DMS114 treated with DMSO at 0.1 percent for 48 hours (cell line): Measurements from ENCODE around the gene FAM3D.

Experiments used
- DNase-seq: peaks from one replicate; lab custom pipeline; 2025; ENCODE audit not compliant: unreplicated experiment; lab: John Stamatoyannopoulos, UW

FAM3D gene

GRCh38 chr3:58657571-58658141, 8.9 kb downstream of the FAM3D start:
- DNase-seq = no peak

DNA sequence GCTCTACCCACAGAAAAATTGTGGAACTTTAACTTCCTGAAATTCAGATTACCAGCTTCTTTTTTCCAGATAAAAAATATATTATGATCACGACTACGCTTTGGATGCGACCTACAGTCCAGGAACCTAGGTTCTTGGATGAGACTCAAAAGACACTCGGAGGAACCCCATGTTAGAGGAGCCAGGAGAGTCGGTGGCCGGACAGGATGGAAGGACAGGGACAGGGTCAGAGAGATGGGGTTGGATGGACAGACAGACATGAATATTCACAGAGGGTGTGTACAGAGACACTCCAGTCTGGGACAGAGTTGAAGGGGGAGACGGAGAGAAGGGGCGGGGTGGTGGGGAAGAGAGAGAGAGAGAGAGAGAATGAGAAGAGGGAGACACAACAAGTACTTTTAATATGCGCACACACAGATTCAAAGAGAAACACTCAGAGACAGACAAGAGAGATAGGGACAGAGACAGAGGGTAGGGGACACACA, 9.5 kb downstream of the FAM3D start:
- no peak for DNase-seq

DNA sequence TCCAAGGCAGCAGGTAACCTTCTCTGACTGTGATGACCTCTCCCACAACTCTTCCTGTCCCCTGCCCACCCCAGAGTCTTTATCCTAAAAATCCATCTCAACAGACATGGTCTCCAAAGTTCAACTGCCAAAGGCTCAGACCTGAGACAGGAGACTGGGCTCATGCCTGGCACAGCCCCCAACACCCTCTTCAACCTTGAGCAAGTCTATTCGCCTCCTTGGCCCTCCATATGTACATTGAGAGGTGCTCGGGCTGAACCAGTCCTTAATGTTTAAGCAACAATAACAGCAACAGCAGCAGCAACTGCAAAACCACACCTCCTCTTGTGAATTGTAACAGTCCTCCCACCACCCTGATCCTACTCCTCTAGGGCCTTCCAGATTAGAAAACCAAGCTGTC, 9.9 kb downstream of the FAM3D start:
- no peak for DNase-seq

- DNase-seq = no peak
These were observed 12.1 kb downstream of the FAM3D start for GRCh38 chr3:58654466-58654865.

GRCh38 chr3:58652624-58653023, 13.9 kb downstream of the FAM3D start:
- no peak for DNase-seq

DNA sequence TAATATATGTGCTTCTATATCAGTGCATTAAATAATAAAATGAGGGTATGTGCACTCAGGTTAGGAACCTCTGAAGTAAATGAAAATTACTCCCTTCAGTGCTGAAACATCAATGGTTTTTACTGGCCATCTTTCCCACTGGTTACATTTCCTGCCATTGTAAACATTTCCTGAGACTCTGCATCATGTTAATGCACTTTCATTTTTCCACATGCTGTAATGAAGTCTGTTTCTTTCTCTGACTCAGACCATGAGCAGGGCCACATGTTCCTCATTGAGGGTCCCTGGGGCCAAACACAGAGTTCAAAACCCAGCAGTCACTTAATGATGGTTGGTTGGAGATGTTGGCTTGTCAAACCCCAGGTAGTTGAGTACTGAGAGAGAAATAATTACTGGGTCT, 15.3 kb downstream of the FAM3D start:
- DNase-seq = no peak

GRCh38 chr3:58647381-58648141, 19.0 kb downstream of the FAM3D start:
- DNase-seq = no peak

- no peak for DNase-seq
These were observed 20.1 kb downstream of the FAM3D start for GRCh38 chr3:58646503-58646902.

GRCh38 chr3:58645726-58646125, 20.8 kb downstream of the FAM3D start:
- no peak for DNase-seq

DNA sequence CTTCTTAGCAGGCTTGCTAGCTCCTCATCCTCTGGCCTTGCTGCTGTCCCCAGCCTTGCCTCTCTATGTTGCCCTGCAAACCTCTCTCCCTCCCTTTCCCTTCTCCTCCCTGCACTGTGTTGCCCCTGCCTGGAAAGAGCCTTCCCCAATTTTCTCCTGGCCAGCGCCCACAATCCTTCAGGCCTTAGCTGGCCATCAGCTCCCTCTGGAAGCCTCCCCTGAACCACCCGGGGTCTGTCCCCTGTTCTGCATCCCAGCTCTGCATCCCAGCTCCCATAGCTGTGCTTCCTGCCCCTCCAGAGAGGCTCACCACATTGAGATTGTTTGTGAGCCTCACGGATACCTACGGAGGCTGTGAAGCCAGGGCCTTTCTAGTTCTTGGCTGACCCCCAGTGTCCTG, 23.7 kb downstream of the FAM3D start:
- no peak for DNase-seq

GRCh38 chr3:58640700-58641372, 25.7 kb downstream of the FAM3D start:
- DNase-seq = peak; percentile 55

GRCh38 chr3:58639842-58640241, 26.7 kb downstream of the FAM3D start:
- no peak for DNase-seq

- no peak for DNase-seq
These were observed 27.6 kb downstream of the FAM3D start for GRCh38 chr3:58639001-58639400.

- no peak for DNase-seq
These were observed 28.0 kb downstream of the FAM3D start for GRCh38 chr3:58638591-58638990.

DNA sequence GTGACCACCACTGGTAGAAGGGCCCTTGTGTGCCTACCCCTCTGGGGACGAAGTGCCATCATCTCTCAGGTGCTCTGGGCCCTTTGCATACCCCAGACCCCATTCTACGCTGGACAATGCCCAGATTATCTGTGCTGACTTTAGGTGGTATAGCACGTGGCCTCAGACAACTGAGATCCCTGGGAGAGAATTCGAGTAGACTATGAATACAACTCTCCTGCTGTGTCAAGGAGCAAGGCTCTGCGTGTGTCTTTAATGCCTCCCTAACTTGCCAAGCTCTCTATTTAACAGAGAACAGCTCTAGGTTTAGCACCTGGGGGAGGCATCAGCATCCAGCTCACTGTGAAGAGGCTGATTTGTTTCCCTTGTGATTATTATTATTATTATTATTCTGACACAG, 29.1 kb downstream of the FAM3D start:
- DNase-seq = no peak

- no peak for DNase-seq
These were observed 30.9 kb downstream of the FAM3D start for GRCh38 chr3:58635371-58636285.

DNA sequence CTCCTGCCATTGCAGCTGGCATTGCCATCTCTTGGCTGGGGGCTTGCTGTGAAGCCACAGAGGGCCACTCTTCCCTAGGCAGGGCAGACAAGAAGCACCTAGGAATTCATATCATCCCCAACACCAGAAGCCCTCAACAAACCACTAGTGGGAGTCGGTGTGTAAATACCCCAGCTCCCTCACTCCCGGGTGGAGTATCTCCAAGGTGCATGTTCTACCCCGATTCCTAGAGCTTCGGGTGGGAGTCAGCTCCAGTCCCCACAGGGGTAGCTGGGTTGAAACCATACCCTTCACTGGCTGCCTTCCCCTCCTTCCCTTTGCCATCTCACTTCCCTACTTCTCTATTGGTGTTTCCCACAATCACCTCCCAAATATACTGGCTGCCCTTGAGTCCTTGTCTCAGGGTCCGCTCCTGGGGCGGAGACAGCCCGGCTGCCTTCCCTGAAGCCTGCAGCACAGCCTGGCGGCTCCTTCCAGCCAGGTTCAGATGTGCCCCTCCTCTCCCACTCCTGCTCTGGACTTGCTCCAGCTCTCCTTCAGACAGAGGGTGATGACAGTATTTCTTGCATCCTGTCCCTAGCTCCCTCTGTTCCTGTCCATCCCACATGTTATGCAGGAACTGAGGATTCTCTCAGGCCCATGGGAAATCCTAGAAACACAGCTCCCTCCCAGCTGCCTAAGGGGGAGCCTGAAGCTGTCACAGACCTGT, 33.3 kb downstream of the FAM3D start:
- DNase-seq = no peak

- no peak for DNase-seq
These were observed 34.8 kb downstream of the FAM3D start for GRCh38 chr3:58631742-58632141.

GRCh38 chr3:58630710-58631092, 35.9 kb downstream of the FAM3D start:
- DNase-seq = no peak

- DNase-seq = peak; percentile 41
These were observed 36.4 kb downstream of the FAM3D start for GRCh38 chr3:58630076-58630709.
